IPS DF 4.7 (cell line): ENCODE measurements around the gene CAPN8.

ENCODE experiments used
- DNase-seq: peaks from one replicate; pipeline ENCODE4 v3.0.0-alpha.2; 2013; ENCODE audit warnings: low spot score; ENCODE audit errors: extremely low read depth

CAPN8 gene

DNA sequence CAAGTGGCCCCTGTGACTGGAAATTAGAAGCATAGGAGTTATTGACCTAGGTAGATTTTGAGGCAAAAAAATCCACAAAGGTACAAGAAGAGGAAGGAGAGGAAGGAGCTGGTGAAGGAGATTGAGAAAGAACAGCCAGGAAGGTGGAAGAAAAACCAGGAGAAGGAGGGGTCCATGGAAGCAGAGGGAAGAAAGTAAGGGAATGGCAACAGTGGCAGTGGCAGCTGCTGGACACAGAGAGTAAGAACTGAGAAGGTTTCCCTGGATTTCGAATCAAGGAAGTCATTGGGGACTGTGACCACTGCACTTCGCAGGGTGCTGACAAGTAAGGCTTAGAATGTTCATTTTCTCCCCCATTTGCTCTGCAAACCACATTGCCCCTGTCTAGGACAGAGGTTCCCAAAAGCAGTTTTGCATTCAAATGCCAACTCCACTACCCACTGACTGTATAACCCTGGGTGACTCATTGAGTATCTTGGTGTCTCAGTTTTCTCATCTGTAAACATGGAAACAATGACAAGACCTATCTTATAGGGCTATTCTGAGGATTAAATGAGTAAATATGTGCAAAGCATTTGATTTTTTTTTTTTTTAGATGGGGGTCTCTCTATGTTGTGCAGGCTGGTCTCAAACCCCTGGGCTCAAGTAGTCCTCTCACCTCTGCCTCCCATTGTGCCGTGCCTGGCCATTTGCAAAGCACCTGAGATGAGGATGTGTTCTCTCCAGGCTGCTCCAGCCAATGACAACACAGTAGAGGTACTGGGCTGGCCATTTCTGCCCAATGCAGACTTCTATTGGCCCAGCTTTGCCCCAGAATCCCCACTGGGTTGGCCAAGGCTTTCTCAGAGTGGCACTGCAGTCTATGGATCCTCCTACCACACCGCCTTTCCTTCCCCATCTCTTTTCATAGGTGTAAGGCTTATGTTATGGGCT is 37.5 kb upstream of the CAPN8 start:
- no peak for DNase-seq

DNA sequence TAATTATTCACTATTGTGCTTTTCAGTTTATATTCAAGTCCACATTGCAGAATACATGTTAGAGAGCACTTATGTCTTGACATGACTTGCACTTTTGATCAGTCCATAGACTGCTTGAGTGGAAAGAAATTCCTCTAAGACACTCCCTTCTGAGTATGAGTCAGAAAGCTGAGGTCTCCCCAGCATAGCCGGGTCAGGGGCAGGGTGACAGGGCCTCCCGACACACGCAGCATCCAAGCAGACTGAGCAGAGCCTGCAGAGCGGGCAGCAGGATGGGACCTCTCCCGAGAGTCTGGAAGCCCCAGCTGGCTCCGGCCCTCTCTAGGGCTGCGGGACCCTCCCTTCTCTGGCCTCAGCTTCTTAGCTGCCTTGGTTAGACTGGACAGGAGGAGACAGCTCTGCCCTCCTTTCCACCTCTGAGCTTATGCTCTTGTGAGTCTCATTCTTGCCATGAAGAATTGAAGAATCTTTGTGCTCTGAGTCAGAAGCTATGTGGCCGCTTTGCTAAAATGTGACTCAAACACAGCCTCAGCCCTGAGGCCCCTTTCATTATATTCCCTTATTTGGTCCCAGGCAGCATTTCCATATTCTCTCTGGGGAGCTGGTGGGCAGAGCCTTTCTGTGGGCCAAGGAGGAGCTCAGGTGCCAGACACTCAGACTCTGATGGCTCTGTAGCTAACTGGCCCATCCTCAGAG is 35.6 kb upstream of the CAPN8 start:
- no peak for DNase-seq

DNA sequence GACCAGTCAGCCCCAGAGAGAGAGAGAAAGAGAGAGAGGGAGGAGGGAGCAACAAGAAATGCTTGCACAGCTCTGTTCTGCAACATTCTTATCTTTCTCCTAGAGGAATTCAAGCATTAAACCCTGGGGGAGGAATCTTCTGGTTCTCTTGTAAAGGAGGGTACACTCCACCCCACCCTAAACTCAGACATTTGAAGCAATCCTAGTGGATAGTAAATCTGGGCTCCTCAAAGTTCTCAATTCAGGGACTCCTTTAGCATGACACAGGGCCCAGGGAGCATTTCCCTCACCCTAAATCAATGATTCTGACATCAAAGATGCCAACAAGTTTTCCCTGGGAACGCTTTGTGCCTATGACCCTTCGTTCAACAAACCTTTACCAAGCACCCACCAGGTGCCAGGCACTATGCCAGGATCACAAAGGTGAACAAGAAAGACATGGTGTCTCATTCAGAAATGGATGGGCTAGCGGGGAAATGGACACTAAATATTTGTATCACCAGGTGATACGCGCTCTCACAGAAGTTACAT is 35.0 kb upstream of the CAPN8 start:
- no peak for DNase-seq

DNA sequence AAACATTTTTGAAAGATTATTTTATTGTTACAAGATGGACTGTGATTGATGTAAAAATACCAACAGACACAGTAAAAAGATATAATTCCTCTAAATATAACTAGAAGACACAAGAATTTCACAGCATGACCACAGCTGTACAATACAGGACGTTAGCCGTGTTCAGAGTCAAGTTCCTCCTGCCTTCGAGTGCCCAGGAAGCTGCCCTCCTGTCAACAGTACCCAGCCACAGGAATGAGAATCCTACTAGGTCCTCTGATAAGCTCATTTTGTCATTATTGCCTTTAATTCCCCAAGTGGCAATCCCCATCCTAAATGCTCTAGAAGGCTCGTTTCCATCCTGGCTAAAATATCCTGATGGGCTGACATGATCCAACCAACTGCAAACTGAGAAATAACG is 30.4 kb upstream of the CAPN8 start:
- no peak for DNase-seq

DNA sequence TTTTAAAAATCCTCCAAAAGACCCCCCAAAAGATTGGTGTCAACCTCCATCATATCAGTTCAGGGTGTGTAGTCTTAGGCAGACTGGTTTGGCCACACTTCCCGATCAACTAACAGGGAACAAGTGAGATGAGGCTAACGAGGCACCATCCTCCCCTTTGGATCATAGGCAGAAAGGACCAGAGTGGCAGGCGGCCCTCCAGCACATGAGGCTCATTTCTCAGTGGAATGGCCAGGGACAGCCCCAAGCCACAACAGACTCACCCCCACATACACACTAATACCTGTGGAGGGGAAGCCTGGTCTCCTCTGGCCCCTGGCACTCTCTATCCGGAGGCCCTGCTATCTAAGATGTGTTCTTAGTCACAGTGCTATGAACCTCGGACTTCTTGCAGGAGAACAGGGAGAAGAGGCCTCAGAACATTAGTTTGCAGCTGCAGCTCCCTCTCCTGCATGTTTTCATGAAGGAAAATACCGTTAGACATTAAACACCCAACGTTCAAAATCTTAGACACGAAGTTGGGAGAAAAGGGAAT is 29.6 kb upstream of the CAPN8 start:
- no peak for DNase-seq

DNA sequence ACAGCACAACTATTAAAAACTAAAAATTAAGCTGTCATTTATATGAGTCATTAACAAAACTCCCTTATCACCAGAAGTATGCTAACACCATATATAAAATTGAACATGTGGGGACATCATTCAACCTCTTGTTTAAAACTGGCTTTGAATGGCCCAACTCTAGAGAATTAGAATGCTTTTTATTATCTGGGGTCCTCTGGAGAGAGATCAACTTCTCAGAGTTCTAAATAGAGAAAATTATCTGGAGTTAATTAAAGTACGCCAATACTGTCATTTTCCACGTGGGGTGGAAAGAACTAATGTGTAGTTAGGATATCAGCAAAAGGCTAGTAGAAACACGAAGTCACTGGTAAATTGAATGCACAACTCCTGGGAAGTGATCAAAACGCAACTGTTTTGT is 25.6 kb upstream of the CAPN8 start:
- no peak for DNase-seq

DNA sequence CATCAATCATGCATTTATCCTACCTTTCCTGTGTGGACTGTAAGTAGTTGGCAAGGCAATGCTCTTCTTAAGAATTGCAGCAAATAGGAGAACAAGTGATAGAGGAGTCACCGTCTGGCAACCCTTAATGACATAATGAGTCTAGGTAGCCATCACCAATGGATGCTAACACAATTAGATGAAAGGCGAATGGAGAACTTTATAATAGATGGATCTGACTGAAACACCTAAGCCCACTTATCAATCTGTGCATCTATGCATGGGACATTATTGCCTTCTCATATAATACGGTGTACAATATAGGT is 18.9 kb upstream of the CAPN8 start:
- DNase-seq, result no peak

DNA sequence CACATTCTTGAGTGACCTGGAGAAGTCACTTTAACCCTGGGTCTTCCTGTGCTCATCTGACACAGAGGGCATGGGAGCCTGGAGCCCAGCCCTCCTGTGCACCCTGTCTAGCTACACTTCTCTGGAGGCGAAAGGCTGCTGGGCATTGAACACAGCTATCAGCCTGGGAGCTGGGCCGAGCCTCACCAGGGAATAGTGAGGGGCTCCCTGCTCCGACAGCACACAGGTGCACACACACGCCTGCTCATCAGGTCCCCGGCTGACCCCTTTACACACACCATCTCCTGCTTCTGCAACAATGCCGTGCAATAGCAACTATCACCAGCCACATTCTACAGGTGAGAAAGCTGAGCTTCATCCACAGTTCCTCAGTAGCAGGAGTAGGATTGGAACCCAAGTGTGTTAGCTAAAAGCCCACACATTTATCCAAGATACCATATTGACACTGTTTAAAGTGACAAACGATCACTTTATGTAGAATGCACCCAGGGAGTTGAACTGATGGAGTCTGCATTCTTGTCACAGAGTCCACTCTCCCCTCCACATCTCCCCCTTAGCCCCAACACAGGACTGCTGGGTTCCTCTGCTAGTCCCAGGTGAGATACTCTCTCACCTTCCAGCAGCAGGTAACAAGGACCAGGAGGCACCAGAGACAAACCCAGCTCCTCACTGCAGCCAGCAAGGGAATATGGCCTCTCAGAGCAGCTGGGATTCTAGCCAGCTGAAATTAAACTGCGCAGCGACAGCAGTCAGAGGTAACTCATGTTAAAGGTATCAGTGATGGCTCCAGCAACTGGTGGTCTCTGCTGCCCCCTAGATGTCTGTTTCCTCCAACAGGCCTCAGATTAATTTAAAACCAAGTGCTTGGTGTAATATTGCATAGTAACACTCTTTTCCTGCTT is 18.3 kb upstream of the CAPN8 start:
- peak; percentile 56 for DNase-seq

DNA sequence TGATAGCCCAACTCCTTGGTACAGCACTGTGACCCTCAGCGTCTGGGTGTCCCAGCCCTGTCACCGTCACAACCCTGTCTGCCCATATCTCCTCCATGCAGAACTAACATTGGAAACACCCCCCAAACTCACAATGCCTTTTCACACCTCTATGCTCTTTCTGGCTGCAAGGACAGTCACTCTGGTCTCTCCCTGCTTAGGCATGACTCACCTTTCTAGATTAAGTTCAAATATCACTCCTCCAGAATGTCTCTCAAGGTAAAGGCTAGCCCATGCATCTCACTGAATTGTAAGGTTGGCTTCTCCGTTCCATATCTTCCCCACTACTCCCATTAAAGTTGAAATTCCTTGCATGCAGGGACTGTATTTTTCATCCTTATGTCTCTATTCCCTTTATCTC is 17.0 kb upstream of the CAPN8 start:
- DNase-seq, result no peak

DNA sequence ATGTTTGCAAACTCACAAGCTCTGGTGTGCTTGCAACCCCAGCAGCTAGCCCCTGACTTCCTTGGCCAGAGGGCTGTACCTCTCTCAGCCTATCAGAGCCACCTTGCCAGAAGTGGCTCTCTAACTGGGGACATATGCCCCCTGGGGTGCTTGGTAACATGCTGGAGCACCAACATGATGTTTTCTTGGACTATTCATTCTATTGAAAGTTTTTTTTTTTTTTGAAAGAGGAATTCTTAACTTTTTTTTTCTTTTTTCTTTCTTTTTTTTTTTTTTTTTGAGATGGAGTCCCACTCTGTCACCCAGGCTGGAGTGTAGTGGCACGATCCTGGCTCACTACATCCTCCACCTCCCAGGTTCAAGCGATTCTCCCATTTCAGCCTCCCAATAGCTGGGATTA is 14.7 kb upstream of the CAPN8 start:
- DNase-seq, result no peak

DNA sequence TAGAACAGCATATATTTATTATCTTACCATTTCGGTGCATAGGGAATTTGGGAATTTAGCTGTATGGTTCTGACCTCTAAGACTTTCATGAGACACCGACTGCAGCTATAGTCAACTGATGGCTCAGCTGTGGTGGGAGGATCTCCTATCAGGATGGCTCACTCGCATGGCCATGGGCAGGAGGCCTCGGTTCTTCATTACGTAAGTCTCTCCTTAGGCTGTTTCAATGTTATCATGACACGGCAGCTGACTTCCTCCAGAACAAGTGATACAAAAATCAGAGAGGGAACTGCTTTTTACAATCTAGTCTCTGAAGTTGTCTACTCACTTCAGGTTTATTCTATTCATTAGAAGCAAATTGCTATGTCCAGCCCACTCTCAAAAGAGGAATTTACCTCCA is 13.3 kb upstream of the CAPN8 start:
- no peak for DNase-seq

DNA sequence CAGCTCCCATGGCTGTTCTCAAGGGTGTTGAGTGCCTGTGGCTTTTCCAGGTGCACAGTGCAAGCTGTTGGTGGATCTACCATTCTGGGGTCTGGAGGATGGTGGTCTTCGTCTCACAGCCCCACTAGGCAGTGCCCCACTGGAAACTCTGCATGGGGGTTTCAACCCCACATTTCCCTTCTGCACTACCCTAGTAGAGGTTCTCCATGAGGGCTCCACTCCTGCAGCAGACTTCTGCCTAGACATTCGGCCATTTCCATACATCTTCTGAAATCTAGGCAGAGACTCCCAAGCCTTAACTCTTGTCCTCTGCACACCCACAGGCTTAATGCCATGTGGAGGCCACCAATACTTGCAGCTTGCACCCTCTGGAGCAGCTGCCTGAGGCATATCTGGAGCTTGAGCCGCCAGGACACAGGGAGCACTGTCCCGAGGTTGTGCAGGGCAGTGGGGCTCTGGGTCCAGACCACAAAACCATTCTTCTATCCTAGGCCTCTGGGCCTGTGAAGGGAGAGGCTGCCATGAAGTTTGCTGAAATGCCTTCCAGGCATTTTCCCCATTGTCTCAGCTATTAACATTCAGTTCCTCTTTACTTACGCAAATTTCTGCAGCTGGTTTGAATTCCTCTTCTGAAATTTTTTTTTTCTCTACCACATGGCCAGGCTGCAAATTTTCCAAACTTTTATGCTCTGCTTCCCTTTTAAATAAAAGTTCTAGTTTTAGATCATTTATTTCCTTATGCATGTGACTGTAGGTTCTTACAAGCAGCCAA is 8.8 kb upstream of the CAPN8 start:
- no peak for DNase-seq

DNA sequence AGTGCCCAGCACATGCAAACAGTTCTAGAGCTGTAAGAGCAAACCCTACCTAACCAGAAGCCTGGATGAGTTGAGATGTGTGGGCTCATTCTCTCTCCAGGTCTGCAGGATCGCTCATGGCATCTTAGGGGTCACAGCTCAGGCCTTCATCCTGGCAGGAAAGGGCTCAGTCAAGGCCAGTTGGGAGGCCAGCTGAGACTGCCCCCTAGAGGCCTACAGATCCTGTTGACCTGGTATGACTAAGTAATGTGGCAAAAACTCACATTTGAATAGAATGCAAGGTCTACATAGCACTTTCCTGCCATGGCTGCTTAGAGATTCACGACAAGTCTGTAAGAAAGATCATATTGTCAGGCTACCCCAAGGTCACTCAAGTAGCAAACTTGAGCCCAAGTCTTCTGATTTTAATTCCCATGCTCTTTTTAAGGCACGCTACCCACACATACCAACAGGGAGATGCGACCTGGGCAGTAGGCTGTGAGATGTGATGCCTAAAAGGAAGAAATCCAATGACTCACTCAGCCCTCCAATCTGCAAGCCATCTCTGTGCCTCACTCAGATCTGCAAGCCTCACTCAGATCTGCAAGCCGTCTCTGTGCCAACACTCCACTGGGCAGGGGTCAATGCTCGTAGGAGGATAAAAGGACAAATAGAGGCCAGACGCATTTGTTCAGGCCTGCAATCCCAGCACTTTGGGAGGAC is 5.1 kb upstream of the CAPN8 start:
- DNase-seq, result peak; percentile 75

DNA sequence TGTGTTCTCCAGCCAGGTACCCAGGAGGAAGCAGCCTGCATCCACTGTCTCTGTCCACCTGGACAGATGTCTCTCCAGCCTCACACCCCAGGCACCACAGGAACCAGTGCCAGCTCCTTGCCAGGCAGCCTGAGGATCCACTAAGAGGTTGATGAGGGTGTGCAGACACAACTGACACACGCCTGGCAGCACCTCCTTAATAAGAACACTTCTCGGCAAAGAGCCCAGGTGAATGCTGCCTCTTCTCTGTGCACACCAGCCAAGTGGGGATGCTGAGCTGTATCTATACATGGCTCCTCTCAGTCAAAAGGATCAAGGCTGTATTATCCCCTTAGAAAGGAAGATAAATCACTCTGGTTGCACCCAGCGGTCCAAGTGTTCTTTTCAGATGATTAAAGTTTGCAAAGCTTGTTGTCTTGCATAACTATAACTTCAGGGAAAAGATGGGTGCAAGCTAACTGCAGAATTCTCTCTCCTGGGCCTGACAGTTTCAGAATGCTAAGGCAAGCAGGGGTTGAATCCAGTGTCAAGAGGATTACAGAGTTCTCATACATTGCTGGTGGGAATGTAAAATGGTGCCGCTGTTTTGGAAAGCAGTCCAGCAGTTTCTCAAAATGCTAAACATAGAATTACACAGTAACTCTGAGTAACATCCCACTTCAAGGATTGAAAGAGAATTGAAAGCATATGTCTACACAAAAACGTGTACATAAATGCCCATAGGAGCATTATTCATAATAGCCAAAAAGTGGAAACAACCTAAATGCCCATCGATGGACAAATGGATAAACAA is 3.7 kb upstream of the CAPN8 start:
- no peak for DNase-seq

DNA sequence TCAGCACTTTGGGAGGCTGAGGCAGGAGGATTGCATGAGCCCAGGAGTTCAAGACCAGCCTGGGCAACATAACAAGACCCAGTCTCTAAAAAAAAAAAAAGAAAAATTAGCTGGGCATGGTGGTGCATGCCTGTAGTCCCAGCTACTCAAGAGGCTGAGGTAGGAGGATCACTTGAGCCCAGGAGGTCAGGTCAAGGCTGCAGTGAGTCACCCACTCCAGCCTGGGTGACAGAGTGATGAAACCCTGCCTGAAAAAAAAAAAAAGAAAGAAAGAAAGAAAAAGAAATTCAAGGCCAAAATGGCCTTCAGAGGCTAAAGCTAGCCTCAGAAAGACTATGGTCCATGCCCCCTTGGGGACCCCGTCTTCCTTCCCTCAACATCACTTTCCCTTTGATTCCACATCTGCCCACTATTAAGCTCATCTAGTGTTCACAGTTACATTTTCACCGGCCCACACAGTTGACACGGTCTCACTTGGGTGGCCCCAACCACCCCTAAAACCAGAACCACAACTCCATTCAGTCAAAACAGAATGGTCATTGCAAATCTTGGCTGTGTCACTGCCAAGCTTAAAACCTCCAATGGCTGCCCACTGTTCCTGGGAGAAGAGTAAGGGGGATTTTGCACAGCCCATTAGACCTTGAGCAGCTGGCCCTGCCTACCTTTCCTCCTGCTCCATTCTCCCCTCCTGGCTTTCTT is 2.1 kb upstream of the CAPN8 start:
- DNase-seq, result no peak

DNA sequence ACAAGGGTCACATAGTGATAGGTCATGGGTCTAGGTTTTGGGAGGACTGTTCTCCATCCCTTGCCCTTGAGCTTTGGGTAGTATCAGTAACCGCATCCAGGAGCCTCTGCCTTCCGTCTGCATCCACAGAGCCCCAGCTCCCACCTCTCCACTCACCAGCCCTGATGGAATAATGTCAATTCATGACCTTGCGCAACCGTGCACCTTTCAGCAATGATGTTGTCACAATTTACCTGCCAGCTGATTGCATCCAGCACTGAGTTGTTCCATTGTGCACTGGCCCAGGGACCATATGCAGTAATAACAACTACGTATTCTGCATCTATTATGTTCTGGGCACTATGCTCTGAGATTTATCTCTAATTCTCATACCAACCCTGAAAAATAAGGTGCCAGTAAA is 1.4 kb downstream of the CAPN8 start:
- DNase-seq, result no peak

DNA sequence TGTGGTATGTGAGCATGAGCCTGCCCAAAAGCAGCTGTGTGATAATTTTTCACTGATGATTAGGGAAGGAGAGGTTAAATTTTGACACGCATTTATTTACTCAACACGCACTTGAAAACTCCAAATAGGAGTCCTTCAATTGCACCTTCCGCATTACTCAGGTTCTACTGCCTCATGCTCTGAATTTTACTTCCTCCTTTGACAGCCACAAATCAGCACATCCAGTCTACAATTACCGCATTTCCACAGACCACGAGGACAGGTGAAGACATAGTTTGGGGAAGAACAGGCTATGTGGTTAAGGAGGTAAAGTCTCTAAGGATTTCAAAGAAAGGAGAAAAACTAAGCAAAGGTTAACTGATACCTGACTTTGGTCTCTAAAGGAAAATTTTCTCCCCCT is 2.6 kb downstream of the CAPN8 start:
- no peak for DNase-seq

DNA sequence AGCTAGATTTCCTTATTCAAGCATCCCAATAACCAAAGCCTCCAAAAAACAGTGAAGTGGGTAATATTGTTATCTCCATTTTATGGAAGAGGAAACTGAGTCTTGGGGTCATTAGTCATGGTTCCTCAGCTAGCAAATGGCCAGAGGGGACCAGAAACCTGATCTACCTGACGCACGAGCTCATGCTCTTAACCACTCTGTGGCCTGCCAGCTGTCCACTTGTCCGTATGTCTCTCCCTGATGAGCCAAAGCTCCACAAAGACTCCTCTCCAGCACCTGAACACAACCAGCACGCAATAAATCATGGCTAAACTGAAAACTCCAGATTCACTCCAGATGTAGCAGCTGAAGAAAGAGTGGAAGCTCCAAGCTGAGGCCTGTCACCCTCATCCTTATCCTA is 5.8 kb downstream of the CAPN8 start:
- DNase-seq, result no peak

DNA sequence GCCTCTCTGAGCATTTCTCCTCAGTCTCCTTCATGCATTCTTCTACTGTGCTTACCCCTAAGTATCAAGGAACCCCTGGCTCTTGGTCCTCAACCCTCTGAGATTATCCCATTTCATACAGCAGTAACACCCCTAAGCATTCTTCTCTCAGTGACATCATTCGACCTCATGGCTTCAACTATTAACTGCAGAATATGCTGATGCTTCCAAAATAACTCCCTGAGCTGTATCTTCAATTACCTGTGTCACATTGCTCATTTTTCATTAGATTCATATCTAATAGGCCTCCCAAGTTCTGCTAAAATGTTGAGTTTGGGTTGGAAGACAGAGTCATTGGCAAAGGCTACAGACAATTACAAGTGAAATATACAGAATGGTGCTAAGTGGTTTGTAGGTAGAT is 7.5 kb downstream of the CAPN8 start:
- no peak for DNase-seq
